Measurements from ENCODE around the gene HBE1.

HBE1 gene

DNA sequence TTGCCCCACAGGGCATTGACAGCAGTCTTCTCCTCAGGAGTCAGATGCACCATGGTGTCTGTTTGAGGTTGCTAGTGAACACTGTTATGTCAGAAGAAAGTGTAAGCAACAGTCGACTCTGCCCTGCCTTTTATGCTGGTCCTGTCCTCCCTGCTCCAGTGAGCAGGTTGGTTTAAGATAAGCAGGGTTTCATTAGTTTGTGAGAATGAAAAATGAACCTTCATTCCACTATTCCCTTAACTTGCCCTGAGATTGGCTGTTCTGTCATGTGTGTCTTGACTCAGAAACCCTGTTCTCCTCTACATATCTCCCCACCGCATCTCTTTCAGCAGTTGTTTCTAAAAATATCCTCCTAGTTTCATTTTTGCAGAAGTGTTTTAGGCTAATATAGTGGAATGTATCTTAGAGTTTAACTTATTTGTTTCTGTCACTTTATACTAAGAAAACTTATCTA lies 35.3 kb downstream of the HBE1 start, which contains the start of gene HBD:
Gene HBD (minus strand): TSS at position 103 of the 454 bp plus-strand sequence. CDS start 50 bp downstream, at position 53.
- no peak for FAIRE-seq
- no peak for DNase-seq (ENCODE audit: low spot score)

DNA sequence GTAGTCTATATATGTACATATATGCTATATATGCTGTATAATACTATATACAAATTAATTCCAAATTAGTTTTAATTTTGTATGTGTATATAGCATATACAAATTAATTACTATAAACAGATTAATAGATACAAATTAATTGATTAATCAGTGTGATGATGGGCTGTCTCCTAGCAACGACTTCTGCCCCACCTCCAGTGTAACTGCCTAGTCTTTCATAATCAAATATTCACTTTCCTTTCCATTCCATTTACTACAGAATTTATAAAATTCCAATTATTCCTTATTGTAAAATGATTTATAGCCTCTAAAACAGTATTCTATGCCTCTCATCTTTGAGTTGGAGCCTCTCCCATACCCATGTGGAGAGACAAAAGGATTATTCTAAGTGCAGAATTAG lies 36.4 kb downstream of the HBE1 start:
- FAIRE-seq (no peak), DNase-seq (ENCODE audit: low spot score) (no peak)

DNA sequence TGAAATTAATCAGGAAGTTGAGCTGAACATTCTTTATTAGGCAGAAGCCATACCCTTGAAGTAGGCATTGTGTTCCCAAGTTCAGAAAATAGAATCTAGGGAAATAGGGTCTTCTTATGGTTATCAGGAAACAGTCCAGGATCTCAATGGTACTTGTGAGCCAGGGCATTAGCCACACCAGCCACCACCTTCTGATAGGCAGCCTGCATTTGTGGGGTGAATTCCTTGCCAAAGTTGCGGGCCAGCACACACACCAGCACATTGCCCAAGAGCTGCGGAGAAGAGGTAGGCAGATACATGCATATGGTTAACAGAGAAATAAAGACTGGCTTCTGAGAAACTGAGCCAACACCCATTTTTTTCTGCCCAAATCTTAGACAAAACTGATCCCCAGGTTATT lies 36.9 kb downstream of the HBE1 start:
- DNase-seq (ENCODE audit: low spot score) (no peak), FAIRE-seq (no peak)

DNA sequence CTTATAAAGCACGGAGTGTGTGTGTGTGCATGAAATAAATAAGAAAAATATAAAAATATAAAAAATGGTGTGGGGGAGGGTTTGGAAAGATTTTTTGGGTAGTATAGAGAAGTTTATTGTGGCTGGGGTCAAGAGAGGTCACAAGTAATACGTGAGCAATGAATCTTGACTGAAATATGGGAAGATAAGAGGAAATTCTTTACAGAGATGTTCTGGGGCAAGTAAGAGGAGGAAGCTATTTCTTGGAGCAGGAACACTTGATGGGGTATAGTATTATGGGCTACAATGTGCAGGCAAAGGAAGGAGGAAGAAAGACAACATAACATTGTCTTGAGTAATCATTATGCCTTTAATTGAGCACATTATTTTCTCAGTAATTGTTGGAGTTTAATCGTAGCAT lies 37.6 kb downstream of the HBE1 start:
- FAIRE-seq, result no peak
- DNase-seq (ENCODE audit: low spot score), result no peak

DNA sequence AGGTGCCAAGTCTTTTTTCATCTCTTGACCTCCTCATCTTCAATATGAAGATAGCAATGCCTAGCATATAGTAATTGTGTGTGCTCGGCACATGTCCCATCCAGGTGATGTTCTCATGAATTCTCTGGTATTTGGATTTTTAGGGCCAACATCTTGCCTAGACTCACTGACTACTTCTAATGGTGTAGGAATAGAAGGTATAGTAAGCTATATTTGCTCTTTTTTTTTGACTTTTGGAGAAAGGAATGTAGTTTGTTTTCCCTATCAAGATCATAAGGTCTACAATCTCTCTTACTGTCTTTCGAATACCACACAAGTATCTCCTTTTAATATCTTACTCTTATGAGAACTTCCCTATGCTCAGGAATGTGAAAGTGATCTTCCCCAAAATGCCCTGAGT lies 38.6 kb downstream of the HBE1 start:
- no peak for DNase-seq (ENCODE audit: low spot score)
- no peak for FAIRE-seq

DNA sequence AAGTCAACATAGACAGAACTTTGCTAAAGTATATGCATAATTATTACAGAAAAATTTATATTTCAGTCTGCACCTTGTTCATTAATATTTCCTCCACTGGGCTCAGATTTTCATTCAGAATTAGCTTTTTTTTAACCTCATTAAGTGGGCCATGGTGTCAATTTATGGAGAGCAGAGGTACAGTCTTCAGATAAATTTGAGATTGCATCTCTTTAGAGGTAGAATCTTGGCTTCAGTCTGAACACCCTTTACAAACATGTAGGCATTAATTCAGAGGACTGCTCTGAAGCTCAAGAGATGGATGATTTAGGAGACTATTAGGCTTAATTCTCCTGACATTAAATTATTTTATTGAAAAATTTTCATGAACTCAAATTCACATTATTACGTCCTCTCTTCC lies 39.5 kb downstream of the HBE1 start:
- no peak for FAIRE-seq

DNA sequence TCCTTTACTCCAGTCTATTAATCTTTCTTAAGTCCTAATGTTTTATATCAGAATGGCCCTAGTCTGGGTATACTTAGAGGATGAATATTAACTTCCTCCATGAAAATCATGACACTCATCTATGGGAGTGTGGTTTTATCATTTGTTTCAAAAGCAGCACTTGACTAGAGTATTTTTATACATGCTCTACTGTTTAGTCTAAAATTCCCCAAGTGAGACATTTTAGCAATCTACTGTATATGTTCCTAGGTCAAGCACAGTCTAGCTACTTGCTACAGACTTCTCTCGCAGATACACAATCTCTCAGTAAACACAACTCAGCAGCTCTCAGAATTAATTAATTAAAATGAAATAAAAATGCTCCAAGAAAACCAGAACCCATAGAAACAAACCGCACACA lies 39.9 kb downstream of the HBE1 start:
- no peak for FAIRE-seq
- DNase-seq (ENCODE audit: low spot score), result no peak

More for the DNA sequence above, 39.5 kb downstream of the HBE1 start:
- DNase-seq (ENCODE audit: low spot score), result no peak

DNA sequence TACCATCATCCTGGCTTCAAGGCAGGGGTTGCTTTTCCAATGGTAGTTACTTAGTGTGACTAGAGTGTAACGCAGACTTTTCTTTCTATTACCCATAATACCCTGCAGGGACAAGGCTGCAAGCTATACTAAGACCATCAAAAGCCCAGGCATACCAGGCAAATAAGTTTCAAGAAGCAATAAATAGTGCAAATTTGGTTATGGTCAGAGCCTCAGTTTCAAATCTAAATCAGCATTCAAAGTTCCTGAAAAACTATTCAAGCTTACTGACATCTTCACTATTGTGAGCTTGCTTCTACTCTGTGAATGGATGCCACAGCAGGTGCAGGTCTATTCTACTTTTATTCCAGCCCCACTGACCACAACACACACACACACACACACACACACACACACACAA lies 40.4 kb downstream of the HBE1 start:
- no peak for DNase-seq (ENCODE audit: low spot score)
- no peak for FAIRE-seq

DNA sequence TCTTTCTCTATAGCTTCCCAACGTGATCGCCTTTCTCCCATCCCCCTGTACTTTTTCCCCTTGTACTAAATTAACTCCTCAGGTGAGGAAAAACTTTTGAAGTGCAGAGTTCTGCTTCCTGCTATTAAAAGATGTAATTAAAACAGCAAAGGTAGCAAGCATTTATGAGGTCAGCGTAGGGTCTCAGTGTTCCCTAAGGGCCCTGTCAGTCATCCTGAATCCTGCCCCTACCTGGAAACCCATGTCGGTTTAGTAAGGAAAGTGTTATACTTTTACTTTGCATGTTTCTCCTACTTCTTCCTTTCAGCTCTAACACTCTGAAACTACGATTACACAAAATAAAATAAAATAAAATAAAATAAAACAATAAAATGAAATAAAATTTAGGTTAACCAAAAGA lies 41.6 kb downstream of the HBE1 start:
- no peak for DNase-seq (ENCODE audit: low spot score)
- FAIRE-seq, result no peak

DNA sequence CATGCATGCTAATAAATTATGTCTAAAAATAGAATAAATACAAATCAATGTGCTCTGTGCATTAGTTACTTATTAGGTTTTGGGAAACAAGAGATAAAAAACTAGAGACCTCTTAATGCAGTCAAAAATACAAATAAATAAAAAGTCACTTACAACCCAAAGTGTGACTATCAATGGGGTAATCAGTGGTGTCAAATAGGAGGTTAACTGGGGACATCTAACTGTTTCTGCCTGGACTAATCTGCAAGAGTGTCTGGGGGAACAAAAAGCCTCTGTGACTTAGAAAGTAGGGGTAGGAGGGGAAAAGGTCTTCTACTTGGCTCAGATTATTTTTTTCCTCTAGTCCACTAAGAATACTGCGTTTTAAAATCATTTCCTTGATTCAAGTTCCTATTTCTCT lies 42.1 kb downstream of the HBE1 start:
- no peak for DNase-seq (ENCODE audit: low spot score)
- no peak for FAIRE-seq

DNA sequence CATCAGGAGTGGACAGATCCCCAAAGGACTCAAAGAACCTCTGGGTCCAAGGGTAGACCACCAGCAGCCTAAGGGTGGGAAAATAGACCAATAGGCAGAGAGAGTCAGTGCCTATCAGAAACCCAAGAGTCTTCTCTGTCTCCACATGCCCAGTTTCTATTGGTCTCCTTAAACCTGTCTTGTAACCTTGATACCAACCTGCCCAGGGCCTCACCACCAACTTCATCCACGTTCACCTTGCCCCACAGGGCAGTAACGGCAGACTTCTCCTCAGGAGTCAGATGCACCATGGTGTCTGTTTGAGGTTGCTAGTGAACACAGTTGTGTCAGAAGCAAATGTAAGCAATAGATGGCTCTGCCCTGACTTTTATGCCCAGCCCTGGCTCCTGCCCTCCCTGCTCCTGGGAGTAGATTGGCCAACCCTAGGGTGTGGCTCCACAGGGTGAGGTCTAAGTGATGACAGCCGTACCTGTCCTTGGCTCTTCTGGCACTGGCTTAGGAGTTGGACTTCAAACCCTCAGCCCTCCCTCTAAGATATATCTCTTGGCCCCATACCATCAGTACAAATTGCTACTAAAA lies 42.9 kb downstream of the HBE1 start, which contains the start of gene HBB:
Gene HBB (minus strand): TSS at position 340 of the 579 bp plus-strand sequence. CDS start 50 bp downstream, at position 290.
- no peak for FAIRE-seq
- no peak for DNase-seq (ENCODE audit: low spot score)

DNA sequence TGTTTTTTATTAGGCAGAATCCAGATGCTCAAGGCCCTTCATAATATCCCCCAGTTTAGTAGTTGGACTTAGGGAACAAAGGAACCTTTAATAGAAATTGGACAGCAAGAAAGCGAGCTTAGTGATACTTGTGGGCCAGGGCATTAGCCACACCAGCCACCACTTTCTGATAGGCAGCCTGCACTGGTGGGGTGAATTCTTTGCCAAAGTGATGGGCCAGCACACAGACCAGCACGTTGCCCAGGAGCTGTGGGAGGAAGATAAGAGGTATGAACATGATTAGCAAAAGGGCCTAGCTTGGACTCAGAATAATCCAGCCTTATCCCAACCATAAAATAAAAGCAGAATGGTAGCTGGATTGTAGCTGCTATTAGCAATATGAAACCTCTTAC lies 44.3 kb downstream of the HBE1 start:
- DNase-seq (ENCODE audit: low spot score) (no peak), FAIRE-seq (no peak)

DNA sequence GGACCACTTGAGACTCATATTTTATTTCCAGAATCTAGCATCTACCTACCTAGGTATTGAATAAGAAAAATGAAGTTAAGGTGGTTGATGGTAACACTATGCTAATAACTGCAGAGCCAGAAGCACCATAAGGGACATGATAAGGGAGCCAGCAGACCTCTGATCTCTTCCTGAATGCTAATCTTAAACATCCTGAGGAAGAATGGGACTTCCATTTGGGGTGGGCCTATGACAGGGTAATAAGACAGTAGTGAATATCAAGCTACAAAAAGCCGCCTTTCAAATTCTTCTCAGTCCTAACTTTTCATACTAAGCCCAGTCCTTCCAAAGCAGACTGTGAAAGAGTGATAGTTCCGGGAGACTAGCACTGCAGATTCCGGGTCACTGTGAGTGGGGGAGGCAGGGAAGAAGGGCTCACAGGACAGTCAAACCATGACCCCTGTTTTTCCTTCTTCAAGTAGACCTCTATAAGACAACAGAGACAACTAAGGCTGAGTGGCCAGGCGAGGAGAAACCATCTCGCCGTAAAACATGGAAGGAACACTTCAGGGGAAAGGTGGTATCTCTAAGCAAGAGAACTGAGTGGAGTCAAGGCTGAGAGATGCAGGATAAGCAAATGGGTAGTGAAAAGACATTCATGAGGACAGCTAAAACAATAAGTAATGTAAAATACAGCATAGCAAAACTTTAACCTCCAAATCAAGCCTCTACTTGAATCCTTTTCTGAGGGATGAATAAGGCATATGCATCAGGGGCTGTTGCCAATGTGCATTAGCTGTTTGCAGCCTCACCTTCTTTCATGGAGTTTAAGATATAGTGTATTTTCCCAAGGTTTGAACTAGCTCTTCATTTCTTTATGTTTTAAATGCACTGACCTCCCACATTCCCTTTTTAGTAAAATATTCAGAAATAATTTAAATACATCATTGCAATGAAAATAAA lies 44.9 kb downstream of the HBE1 start:
- DNase-seq (ENCODE audit: low spot score) (no peak), FAIRE-seq (no peak)

DNA sequence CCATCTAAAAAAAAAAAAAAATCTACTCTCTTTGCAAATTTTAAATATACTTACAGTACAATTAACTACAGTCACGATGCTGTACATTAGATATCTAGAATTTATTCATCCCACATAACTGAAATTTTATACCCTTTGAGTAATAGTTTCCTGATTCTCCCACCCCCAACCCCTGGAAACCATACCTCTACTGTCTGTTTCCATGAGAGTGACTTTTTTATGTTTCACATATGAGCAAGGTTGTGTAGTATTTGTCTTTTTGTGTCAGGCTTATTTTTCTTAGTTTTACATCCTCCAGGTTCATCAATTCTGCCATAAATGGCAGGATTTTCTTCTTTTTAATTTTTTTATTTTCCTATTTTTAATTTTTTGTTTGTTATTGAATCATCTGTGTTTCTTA lies 46.1 kb downstream of the HBE1 start:
- FAIRE-seq, result no peak
- no peak for DNase-seq (ENCODE audit: low spot score)

DNA sequence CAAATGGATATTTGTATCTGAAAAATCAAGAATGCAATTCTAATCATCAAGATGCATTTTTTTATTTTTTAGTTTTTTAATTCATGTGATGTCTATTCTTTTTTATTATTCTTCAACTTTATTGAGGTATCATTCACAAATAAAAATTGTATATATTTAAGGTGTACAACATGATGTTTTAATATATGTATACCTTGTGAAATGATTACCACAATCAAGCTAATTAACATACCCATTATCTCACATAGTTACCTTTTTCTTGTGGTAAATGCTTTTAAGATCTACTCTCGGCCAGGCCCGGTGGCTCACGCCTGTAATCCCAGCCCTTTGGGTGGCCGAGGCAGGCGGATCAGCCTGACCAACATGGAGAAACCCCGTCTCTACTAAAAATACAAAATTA lies 46.6 kb downstream of the HBE1 start:
- FAIRE-seq, result no peak

More for the DNA sequence above, 46.6 kb downstream of the HBE1 start:
- DNase-seq (ENCODE audit: low spot score), result no peak

Measured in urothelium cell line (cell line).